Astrocyte (in vitro differentiated cells and primary cell): ENCODE results near the gene ME2. TPM values are rescaled to one million over a fixed set of nuclear protein-coding genes. Genes with fewer than 3 reads are reported as not detected.

Source experiments
- DNase-seq: peaks from one replicate; pipeline ENCODE4 v3.0.0-alpha.2; 2010; ENCODE audit warnings: low read depth
- FAIRE-seq: peaks from 2 replicates; lab custom pipeline; 2011; peaks lifted over from hg19 to GRCh38; lab: Jason Lieb, UNC
- H2AFZ ChIP-seq: 2 replicates; pipeline ENCODE4 v1.6.0; 2012; ENCODE audit warnings: low read depth, low read length, inconsistent platforms
- H3K27ac ChIP-seq: 2 replicates; pipeline ENCODE4 v1.5.1; 2011; ENCODE audit warnings: low read depth, low read length, inconsistent platforms
- H3K27me3 ChIP-seq: 2 replicates; pipeline ENCODE4 v1.6.0; 2011; ENCODE audit warnings: low read length, inconsistent platforms; ENCODE audit not compliant: insufficient read depth
- H3K36me3 ChIP-seq: 2 replicates; pipeline ENCODE4 v1.5.1; 2011; ENCODE audit warnings: low read length, inconsistent platforms; ENCODE audit not compliant: insufficient read depth
- H3K4me1 ChIP-seq: 2 replicates; pipeline ENCODE4 v1.5.1; 2011; ENCODE audit warnings: low read length, inconsistent platforms; ENCODE audit not compliant: insufficient read depth
- H3K4me2 ChIP-seq: 2 replicates; pipeline ENCODE4 v1.6.0; 2012; ENCODE audit warnings: low read length, inconsistent platforms
- H3K4me3 ChIP-seq: 2 replicates; pipeline ENCODE4 v1.5.1; 2011; ENCODE audit warnings: low read depth, mild to moderate bottlenecking, low read length, inconsistent platforms; ENCODE audit not compliant: insufficient read depth
- H3K79me2 ChIP-seq: 2 replicates; pipeline ENCODE4 v1.6.0; 2012; ENCODE audit warnings: mild to moderate bottlenecking, low read length, inconsistent platforms; ENCODE audit not compliant: insufficient read depth
- H3K9ac ChIP-seq: 2 replicates; pipeline ENCODE4 v1.6.0; 2012; ENCODE audit warnings: mild to moderate bottlenecking, low read length, inconsistent platforms
- H3K9me3 ChIP-seq: 2 replicates; pipeline ENCODE4 v1.5.1; 2012; ENCODE audit warnings: low read depth, mild to moderate bottlenecking, low read length, inconsistent platforms; ENCODE audit not compliant: insufficient read depth
- H4K20me1 ChIP-seq: 2 replicates; pipeline ENCODE4 v1.6.0; 2012; ENCODE audit warnings: low read length, inconsistent platforms; ENCODE audit not compliant: insufficient read depth
- H3K27ac Mint-ChIP-seq: one replicate; pipeline ENCODE4 v1.8.0; 2021; ENCODE audit warnings: mild to moderate bottlenecking, mixed read lengths; ENCODE audit not compliant: unreplicated experiment
- H3K27me3 Mint-ChIP-seq: one replicate; pipeline ENCODE4 v1.8.0; 2021; ENCODE audit warnings: low read depth, mixed read lengths; ENCODE audit not compliant: unreplicated experiment
- H3K36me3 Mint-ChIP-seq: one replicate; pipeline ENCODE4 v1.8.0; 2021; ENCODE audit warnings: low read depth, mixed read lengths; ENCODE audit not compliant: unreplicated experiment
- H3K4me1 Mint-ChIP-seq: one replicate; pipeline ENCODE4 v1.8.0; 2021; ENCODE audit warnings: low read depth, mixed read lengths; ENCODE audit not compliant: unreplicated experiment
- H3K4me3 Mint-ChIP-seq: one replicate; pipeline ENCODE4 v1.8.0; 2021; ENCODE audit warnings: mild to moderate bottlenecking, moderate library complexity, mixed read lengths; ENCODE audit not compliant: unreplicated experiment
- H3K9me3 Mint-ChIP-seq: one replicate; pipeline ENCODE4 v1.8.0; 2021; ENCODE audit warnings: mild to moderate bottlenecking, mixed read lengths; ENCODE audit not compliant: unreplicated experiment
- EZH2 ChIP-seq: IDR thresholded peaks from 2 replicates; pipeline ENCODE4 v1.6.1; 2012; ENCODE audit warnings: mild to moderate bottlenecking, low read length, inconsistent platforms; ENCODE audit not compliant: insufficient read depth
- total RNA-seq: library from RNA; stranded (reverse); gene quantifications from 2 replicates; pipeline ENCODE4 v1.2.1, GENCODE V29; 2021
- TF ChIP-seq, protein P1 (sequence below): IDR thresholded peaks from 2 replicates; pipeline ENCODE4 v1.5.1; 2011; ENCODE audit warnings: low read depth, mild to moderate bottlenecking, inconsistent platforms, low read length, moderate library complexity; ENCODE audit not compliant: insufficient read depth

The ME2 gene
- total RNA-seq, 1 donor from 2014 or later = 44.0 TPM

DNA sequence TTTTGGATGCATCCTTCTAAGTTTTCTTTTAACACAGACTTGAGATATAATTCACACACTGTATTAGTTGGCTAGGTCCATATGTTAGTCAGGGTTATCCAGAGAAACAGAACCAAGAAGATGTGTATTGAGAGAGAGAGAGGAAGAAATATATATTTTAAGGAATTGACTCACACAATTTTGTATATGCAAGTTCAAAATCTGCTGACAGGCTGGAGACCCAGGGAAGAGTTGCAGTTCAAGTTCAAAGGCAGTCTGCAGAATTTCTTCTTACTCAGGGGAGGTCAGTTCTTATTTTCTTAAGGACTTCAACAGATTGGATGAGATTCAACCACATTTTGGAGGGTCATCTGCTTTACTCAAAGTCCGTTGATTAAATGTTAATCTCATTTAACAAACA is 36.1 kb upstream of the ME2 start:
- Mint-ChIP-seq H3K27me3 (no peaks in the 10 kb centered on the region), H3K36me3 (no peaks in the 10 kb centered on the region), H3K4me1 (peaks cover 8% of the 10 kb centered on the region), H3K4me3 (no peak overlapping the region), H3K9me3 (no peaks in the 10 kb centered on the region), H3K27ac (no peak overlapping the region)
- Histone ChIP-seq H3K9ac (no peak overlapping the region), H3K79me2 (no peaks in the 10 kb centered on the region), H3K4me3 (no peak overlapping the region), H3K27ac (no peak overlapping the region), H2AFZ (no peak overlapping the region), H4K20me1 (no peaks in the 10 kb centered on the region), H3K4me1 (peaks cover 5% of the 10 kb centered on the region), H3K4me2 (no peak overlapping the region), H3K36me3 (no peaks in the 10 kb centered on the region), H3K27me3 (no peaks in the 10 kb centered on the region), H3K9me3 (no peaks in the 10 kb centered on the region)
- DNase-seq (no peak), FAIRE-seq (no peak)
- no peak for TF ChIP-seq EZH2
- TF ChIP-seq, protein P1, sequence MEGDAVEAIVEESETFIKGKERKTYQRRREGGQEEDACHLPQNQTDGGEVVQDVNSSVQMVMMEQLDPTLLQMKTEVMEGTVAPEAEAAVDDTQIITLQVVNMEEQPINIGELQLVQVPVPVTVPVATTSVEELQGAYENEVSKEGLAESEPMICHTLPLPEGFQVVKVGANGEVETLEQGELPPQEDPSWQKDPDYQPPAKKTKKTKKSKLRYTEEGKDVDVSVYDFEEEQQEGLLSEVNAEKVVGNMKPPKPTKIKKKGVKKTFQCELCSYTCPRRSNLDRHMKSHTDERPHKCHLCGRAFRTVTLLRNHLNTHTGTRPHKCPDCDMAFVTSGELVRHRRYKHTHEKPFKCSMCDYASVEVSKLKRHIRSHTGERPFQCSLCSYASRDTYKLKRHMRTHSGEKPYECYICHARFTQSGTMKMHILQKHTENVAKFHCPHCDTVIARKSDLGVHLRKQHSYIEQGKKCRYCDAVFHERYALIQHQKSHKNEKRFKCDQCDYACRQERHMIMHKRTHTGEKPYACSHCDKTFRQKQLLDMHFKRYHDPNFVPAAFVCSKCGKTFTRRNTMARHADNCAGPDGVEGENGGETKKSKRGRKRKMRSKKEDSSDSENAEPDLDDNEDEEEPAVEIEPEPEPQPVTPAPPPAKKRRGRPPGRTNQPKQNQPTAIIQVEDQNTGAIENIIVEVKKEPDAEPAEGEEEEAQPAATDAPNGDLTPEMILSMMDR = no peak

DNA sequence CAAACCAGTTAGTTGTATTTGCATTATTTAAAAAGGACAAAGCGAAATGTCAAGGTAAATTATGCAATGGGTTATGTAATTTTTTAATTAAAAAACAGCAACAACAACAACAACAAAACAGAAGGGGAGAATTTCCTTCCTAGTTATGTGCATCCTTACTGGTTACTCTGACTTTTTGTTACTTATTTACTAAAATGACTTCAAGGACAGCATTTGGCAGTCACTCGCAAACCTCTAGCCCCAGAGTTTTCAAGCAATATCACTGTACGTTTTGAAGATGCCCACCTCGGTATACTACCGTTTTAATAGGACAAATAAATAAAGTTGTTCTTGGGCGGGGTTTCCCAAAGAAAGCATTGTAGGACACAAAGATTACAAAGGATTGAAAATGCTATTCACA is 34.4 kb upstream of the ME2 start:
- FAIRE-seq (no peak), DNase-seq (no peak)
- Histone ChIP-seq H4K20me1 (no peaks in the 10 kb centered on the region), H3K27ac (no peak overlapping the region), H3K4me1 (peaks cover 5% of the 10 kb centered on the region), H3K4me3 (no peak overlapping the region), H3K4me2 (no peak overlapping the region), H3K27me3 (no peaks in the 10 kb centered on the region), H3K9me3 (no peaks in the 10 kb centered on the region), H3K79me2 (no peaks in the 10 kb centered on the region), H2AFZ (no peak overlapping the region), H3K9ac (no peak overlapping the region), H3K36me3 (no peaks in the 10 kb centered on the region)
- TF ChIP-seq EZH2 = no peak
- TF ChIP-seq, protein P1 = no peak
- Mint-ChIP-seq H3K4me3 (no peak overlapping the region), H3K4me1 (peaks cover 8% of the 10 kb centered on the region), H3K27me3 (no peaks in the 10 kb centered on the region), H3K9me3 (no peaks in the 10 kb centered on the region), H3K27ac (no peak overlapping the region), H3K36me3 (no peaks in the 10 kb centered on the region)

DNA sequence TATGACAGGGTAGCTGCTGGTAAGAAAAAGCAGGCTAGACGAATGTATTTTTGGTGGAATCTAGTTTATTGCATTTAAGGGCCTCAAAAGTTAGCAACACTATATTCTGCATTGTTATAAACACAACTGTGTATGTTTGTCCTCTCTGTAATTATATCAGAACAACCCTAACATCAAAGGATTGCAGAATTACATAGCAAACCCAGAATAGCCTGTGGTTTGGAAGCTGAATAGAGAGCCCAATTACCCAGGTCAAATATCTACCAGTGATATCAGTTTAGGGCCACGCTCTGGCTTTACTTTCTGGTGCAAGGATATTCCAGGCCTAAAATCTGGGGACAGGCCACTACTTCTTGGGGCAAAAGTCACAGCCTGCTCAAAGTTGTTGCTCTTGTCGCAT is 34.0 kb upstream of the ME2 start:
- H3K27ac ChIP-seq = no peak overlapping the region
- no peaks in the 10 kb centered on the region for H3K36me3 Mint-ChIP-seq
- no peaks in the 10 kb centered on the region for H3K27me3 ChIP-seq
- no peaks in the 10 kb centered on the region for H3K79me2 ChIP-seq
- FAIRE-seq = peak; percentile 39
- no peaks in the 10 kb centered on the region for H3K36me3 ChIP-seq
- DNase-seq = no peak
- H3K9ac ChIP-seq = no peak overlapping the region
- H3K4me3 Mint-ChIP-seq = no peak overlapping the region
- H3K9me3 ChIP-seq = no peaks in the 10 kb centered on the region
- TF ChIP-seq, protein P1 = no peak
- no peak for TF ChIP-seq EZH2
- no peak overlapping the region for H3K27ac Mint-ChIP-seq
- H3K4me3 ChIP-seq = no peak overlapping the region
- no peak overlapping the region for H2AFZ ChIP-seq
- H3K27me3 Mint-ChIP-seq = no peaks in the 10 kb centered on the region
- H4K20me1 ChIP-seq = no peaks in the 10 kb centered on the region
- H3K4me2 ChIP-seq = no peak overlapping the region
- no peaks in the 10 kb centered on the region for H3K9me3 Mint-ChIP-seq
- H3K4me1 Mint-ChIP-seq = peaks cover 9% of the 10 kb centered on the region
- peaks cover 5% of the 10 kb centered on the region for H3K4me1 ChIP-seq
